ENCODE results near the gene GUCY1A2.

Gene GUCY1A2

DNA sequence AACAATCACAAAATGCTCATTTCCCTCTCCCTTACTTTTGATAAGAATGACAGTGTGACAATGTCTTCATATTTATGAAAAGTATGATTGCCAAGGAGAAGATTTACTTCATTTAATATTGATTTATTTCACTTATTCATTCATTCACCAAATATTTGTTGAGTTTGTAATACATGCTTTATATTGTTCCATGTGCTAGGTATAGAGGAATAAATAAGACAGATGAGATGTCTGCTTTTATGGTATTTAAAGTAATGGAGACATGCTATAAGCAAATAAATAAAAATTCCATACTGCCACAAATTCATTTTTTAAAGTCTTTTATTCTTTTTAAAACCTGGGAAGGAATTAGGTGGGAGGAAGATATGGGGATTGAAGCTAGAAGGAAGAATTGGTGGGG, 289.4 kb downstream of the GUCY1A2 start:
- ATAC-seq (no peak), DNase-seq (no peak)

DNA sequence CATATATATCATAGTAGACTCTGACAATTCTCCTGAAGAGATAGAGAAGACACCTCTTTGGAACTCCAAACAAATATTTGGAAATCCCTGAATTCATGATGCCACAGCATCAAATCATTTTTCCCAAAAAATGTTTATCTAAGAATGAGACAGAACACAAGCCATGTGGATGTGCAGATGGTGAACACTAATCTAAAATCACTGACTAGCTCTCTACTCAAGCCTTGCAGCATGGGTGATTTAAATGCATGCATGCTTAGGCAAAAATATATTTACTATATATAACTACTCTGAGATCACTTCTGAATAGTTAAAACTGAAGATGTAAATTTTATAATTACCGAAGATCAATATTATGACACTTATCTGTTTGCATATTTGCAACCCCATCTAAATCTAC, 289.9 kb downstream of the GUCY1A2 start:
- no peak for DNase-seq
- no peak for ATAC-seq

DNA sequence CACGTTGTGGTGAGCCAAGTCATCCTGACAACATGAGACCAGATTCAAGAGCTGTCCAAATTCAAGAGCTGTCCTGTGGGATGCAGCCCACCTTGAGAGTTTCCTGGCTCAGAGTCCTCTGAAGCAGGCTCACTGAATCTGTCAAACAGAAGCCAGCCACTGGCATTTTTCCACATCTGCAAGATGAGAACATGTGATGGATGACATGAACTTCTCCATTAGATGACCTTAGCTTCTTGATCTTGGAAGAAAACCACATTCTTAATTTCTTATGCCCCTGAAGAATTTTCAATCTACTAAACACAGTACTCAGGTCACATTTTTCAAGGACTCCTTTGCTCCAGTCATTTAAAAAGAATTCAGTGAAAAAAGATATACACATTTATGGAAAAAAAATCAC, 291.0 kb downstream of the GUCY1A2 start:
- DNase-seq (no peak), ATAC-seq (no peak)

DNA sequence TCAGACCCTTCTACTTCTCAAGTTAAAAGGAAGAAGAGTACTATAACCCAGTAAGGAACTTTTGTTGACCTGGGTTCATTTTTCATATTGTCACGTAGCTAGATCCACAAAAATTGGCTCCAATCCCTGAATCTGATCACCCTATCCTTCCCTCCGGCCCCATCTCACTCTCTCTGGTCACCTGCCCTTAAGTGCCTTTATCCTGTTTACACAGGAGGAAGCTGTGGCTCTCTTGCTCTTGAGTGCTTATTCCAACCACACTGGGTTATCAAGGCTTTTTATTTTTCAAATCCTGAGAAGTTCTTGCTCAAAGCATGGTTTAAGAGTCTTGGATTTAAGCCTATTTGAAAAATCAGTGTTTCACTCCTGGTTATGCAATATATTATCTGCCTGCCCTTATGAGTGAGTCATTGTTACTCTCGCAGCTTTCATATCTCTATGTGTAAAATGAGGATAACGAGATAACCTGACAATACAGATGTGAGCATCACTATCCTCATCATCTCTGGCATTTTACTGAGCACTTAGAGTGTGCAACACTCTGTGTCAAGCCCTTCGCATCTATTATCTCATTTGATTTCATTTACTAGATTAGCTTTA, 293.9 kb downstream of the GUCY1A2 start:
- no peak for DNase-seq
- no peak for ATAC-seq

DNA sequence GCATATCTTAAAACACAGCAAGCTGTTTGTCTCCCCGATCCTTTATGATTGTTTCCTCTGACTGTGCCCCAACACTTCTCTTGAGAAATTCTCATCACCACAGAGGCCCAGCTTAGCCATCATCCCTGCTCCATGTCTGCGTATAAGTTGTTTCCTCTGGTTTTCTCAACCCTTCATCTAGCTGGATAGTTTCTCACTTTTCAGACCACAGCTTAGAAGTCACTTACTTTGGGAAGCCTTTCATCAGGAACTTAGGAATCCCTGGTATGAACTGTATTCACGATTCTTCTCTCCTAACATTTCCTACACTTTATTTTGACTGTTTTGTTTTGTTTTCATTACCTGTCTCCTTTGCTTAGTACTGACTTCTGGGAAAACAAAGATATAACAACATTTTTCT, 295.2 kb downstream of the GUCY1A2 start:
- DNase-seq (no peak), ATAC-seq (no peak)

DNA sequence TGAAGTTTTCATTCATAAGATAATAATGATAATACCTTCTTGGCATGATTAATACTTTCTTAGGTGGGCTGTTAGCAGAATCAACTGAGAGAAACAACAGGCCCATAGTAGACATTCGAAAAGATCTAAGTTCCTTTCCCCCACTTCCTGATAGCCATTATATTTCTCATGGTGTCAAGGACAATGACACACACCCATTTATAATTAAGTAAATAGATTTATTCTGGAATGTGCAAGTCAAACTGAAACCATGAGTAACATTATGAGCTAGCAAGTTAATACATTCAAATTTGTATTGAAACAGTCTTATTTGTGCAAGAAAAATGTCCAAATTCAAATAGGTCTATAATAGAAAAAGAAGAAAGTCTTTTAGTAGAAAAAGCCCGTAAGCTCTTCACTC, 301.1 kb downstream of the GUCY1A2 start:
- ATAC-seq (no peak), DNase-seq (no peak)

DNA sequence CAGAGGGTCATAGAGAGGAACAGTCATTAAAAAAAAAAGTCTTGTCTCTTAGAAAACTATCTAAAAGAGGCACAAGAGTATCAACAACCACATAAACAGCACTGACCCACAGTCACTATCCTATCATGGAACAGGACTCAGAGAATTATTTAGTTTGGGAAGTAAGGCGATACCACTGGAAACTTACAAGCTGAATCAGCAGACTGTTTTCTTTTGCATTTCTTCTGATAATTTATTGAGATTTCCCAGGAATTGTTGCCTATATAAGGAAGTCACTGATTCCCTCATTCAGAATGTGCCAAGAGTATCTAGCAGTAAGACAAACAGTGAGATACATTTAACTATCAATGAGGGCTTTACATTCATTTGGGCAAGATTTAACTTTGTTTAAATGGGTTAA, 304.1 kb downstream of the GUCY1A2 start:
- ATAC-seq, result no peak
- no peak for DNase-seq

DNA sequence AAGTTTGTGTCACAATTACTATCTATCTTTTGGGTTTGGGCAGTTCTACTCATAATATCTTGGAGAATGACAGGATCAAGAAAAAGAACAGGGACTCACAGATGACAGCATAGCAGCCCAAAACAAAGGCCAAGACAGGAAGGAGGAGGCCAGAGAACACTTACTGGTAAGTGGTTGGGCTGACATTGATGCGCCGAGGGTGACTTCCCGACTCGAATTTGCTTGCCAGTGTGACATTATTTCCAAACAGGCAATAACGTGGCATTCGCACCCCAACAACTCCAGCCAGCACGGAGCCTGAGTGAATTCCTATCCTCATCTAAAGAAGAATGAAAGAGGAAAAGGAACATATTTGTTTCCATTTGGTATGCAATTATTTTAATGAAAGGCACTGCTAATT, 309.9 kb downstream of the GUCY1A2 start:
- DNase-seq, result no peak
- ATAC-seq, result no peak

DNA sequence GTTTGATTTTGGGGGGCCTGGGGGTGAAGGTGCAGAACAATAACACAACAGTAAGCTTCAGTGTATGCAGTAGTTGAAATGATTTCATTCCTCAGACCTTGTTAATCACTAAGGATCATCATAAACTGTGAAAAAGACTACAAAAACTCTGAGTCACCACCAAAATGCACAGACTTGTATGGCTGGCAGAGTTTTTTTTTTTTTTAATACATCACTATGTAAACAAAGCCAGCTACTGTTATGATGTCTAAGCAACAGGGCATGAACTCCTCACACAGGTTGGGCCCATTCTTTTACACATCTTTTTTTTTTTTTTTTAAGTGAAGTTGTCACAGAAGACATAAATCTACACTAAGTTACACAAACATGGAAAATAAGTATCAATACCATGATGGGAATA, 311.9 kb downstream of the GUCY1A2 start:
- ATAC-seq (no peak), DNase-seq (no peak)

DNA sequence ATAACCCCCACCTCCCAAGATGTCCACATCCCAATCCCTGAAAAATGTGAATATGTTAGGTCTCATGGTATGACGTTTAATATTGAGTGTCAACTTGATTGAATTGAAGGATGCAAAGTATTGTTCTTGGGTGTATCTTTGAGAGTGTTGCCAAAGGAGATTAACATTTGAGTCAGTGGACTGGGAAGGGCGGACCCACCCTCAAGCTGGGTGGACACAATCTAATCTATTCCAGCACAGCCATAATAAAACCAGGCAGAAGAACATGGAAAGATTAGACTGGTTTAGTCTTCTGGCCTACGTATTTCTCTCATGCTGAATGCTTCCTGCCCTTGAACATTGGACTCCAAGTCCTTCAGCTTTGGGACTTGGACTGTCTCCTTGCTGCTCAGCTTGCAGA, 315.5 kb downstream of the GUCY1A2 start:
- no peak for DNase-seq

DNA sequence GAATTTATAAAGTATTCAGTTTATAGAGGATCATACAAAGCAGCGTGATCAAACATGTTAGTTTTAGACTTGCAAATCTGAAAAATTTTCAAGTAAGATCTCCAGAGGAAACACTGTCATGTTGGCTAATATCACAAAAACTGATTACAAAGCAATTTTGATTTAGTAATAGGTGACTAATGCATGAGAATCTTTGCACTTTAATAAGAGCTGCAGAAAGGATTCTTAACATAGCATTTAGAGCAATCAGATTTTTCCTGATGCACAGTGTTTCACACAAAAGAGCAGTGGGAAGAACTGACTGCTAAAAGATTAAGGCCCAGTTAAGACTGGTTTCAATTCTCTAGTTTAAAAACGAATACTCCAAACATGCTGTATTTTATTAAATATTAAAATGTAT, 321.2 kb downstream of the GUCY1A2 start:
- ATAC-seq (no peak), DNase-seq (no peak)

More for the DNA sequence above, 315.5 kb downstream of the GUCY1A2 start:
- ATAC-seq, result no peak

DNA sequence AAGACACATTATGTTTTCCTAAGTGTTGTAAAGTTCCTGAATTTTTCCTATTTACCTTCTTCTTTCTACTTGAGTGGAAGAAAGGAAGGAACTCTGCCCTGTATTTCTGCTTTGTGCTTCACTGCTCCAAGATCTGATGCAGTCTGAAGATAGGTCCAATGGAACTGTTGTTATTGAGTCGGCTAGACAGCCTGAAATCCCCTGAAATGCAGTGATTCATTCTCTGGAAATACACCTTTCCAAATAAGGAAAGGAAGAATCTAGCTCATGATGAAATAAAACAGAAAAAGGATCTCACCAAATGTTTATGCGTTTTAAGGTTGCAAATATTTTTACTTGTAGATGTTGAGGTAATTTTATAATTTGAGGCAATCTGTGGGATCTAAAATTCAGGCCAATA, 322.8 kb downstream of the GUCY1A2 start:
- ATAC-seq, result no peak

DNA sequence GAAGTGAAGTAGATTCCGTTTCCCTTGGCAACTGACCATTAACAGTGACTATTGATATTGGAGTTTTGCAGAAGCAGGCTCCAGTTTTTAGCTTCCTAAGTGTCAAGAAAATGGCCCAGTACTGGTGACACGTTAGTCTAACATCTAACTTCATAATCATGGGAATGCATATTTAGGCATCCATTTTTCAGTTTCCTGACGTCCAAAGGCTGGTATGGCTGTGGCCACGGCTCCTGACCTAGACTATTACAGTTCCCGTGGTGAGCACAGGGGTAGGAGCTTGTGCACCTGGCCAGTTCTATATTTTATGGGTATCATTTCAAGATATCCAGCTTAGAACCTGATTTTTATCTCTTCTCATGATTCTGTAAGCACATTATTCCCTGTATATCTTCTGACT, 323.8 kb downstream of the GUCY1A2 start:
- no peak for ATAC-seq
- no peak for DNase-seq

More for the DNA sequence above, 322.8 kb downstream of the GUCY1A2 start:
- DNase-seq, result no peak

DNA sequence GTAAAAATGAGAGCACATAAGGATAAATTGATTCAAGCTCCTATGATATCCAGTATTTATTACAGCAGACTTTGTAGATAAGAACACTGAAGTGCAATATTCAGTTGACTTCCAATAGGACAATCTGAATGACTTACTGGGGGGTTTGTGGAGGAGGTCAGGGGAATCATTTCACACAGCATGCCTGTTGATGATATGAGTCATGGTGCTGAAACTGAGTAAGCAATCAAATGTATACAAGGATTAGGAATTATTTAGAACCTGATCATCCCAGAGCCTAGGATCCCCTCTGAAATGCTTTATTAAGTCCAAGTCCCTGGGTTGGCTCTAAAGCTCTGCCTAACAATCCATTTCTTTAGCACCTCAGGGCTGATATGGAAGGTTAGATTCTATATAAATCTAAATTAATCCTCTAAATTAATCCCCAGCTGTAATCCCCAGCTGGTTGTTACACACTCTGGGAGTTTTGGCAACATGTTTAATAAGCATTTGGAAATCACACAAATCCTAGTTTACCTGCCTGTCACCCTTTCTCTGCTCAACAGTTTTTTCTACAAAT, 326.4 kb downstream of the GUCY1A2 start:
- DNase-seq (no peak), ATAC-seq (no peak)

DNA sequence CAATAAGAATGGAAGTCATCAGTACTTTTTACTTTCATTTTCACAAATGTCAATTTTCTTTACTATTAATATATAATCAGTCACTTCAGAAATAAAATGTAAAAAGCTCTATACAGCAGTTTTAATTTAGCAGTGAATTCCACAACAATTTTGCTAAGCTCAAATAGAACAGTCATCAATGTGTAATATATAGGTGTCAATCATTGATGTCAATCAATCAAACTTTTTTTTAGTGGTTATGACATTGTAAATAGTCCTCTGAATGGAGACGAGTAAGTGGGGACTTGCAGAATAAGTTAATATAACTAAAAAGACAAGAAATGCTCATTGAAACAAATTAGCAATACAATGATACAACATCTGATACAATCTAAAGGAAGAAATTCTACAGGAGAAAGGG, 327.4 kb downstream of the GUCY1A2 start:
- ATAC-seq, result no peak
- no peak for DNase-seq

DNA sequence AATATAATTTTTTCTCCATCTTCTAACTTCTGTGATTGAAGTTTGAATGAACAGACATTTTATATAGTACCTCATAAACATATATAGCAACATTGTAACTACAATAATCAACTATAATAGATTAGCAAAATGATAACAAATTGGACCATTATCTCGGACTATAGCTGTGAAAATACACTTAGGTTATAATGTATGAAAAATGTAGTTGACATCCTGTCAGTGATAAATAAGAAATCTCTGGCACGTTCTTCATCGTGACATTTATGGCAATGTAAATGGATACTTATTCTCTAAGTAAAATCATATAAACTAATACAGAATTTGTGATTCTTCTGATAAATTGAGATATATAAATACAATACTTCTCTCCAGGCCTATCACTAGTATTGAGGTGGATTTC, 333.3 kb downstream of the GUCY1A2 start:
- ATAC-seq, result no peak
- DNase-seq, result no peak

DNA sequence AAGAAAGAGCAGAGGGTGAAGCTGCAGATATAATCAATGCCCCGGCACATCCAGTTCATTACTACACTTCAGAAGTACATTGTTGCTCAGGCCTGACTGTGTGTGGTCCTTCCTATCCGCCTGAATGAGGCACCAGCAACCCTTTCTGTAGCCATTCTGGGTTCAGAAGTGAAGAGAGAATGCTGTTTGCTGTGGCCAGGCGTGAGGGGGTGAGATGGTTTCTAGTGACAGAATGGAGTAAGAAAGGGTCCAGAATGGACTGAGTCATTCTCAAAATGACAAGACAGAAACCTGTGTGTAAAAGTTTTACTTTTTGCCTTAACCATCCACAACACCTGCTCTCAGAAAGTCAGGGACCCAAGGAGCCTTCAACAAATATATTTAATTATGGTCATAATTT, 334.8 kb downstream of the GUCY1A2 start:
- ATAC-seq (no peak), DNase-seq (no peak)

DNA sequence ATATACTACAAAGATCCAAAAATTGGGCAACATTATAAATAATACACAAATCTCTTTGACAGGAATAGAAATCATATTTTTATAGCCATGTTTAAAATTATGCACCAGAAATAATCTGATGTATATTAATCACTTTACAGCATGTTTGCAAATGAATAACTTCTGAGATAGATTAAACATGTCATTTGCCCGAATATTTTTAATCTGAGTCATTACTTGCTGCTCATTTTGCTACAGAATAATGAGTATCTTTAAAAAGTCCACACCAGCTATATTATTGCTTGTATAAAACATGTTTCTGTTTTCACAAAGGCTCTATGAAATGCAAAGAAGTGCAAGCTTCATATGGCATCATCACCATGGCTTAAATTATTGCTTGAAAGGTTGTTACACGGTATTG, 336.8 kb downstream of the GUCY1A2 start:
- DNase-seq, result no peak
- ATAC-seq, result no peak

DNA sequence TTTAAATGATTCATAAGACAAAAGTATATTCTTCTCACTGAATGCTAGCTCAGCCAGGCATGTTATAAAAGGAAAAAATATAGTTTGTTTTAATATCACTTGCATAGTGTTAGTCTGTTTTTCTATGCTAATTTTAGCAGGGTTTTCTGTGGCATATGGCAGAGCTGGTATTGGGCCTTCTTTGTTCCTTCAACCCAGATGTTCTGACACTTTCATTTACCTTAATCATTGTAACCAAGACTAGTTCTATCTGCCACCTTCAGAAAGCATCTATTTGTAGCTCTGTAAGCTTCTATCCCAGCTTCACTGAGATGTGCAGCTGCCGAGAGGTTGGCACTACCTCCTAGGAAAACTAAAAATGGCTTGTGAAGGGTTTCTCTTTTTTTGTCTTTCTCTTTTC, 338.7 kb downstream of the GUCY1A2 start:
- ATAC-seq, result no peak
- DNase-seq, result no peak

DNA sequence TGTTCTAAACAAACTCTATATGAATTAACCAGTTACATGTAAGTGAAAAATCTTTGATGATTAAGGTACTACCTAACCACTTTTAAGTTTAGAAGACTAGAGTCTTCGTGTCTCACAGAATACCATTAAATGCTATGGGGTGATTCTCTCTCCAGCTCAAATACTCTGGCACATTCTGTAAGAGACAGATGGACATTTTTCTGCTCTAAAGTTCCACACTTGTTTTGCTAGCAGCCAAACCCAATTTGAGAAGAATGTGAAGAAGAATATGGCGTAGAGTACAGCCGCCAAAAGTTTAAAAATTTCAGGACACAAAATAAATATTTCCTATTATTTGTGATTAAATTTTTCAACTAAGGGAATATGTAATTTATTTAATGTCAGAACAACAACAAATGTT, 339.1 kb downstream of the GUCY1A2 start:
- no peak for DNase-seq
- ATAC-seq, result no peak

DNA sequence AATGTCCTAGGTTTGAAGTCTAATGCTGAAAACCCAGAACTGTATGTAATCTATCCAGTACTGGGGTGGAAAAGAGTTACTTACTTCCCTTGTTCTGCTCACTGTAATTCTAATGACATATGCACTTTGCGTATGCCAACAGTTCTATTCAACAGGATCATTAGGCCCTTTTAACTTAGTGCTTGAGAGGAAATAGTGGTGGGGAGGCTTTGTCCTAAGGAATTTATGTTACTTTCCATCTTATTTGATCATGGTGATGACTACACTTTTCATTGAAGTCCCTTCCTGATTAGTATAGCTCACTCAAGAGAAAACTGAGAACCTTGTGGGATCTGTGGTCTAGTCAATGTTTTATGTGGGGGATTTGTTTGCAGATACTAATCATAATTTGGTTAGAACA, 348.2 kb downstream of the GUCY1A2 start:
- DNase-seq (no peak), ATAC-seq (no peak)

DNA sequence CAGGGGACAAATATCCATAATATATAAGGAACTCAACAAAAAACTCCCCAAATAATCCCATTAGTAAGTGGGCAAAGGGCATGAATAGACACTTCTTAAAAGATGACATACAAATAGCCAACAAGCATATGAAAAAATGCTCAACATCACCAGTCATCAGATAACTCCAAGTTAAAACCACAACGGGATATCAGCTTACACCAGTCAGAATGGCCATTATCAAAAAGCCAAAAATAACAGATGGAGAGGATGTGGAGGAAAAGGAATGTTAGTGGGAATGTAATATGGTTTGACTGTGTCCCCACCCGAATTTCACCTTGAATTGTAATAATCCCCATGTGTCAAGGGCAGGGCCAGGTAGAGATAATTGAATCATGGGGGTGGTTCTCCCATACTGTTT, 350.1 kb downstream of the GUCY1A2 start:
- DNase-seq (no peak), ATAC-seq (no peak)

DNA sequence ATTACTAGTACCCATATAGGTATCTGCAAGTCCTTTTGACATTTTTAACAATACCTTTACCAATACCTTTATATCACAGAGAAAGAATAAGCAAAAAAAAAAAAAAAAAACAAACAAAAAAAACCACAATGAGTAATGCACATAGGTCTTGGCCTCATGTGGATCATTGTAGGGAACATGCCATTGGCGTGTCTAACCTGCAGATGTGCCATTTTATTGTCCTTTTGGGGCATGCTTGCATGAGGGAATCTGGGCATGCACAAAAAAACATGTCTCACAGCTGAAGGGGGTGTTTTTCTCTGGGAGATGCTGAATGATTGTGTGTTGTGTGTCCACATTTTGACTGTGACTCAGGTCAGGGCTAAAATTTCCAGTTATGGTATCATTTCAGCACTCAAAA, 361.6 kb downstream of the GUCY1A2 start:
- ATAC-seq, result no peak
- DNase-seq, result no peak

DNA sequence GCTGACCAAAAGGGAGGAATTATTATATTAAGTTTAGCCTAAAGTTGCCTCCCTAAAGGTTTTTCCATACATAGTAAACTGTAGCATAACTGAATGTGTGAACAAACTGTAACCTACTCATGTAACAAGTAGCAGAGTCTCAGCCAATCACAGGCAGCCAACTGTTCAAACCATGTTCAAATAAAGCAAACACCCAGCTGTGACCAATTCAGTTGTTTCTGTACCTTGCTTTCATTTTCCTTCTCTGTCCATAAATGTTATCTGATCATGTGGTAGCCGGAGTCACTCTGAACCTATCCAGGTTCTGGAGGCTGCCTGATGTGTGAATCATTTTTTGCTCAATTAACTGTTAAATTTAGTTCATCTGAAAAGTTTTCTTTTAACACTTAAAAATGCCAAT, 373.5 kb downstream of the GUCY1A2 start:
- DNase-seq, result no peak
- no peak for ATAC-seq

DNA sequence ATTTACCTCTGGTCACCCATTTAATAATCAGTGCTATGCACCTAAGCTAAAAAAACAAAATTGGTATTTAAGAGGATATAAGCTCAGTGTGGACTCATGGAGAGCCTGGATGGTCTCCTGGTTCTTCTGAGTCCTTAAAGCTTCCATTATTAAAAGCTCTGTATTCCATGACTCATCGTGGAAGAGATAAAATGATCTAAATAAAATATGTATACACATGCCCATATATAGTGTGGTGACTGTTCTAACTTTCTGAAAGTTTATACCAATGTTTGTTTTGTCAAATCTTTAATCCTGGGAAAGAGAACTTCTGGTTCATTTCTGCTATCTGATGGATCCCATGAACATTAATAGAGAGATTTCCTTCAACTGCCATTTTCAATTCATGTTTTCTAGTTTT, 375.9 kb downstream of the GUCY1A2 start:
- DNase-seq (no peak), ATAC-seq (no peak)

Data from stimulated activated naive CD8-positive, alpha-beta T cell treated with anti-CD3 and anti-CD28 coated beads, Interleukin-15, Interleukin-2, amounts not matched to agents 100 U/mL and 50 U/mL, for 24 hours (primary cell).